ENCODE results near the gene GDF10. TPM values are rescaled to one million over a fixed set of nuclear protein-coding genes. Genes with fewer than 3 reads are reported as not detected.

The GDF10 gene
- total and polyA plus RNA-seq, 2 of the 13 experiments (the other 11 are each of a cell fraction or from before 2014, with no cell fraction given), result 0.03 TPM; not detected in 1

- POLR2A ChIA-PET, result no interaction called here
- no peaks in the 10 kb centered on the region for H3K9me3 ChIP-seq (ENCODE audit: low read length)
- no peak overlapping the region for H2AFZ ChIP-seq (ENCODE audit: low read length)
- DNase-seq (ENCODE audit: low spot score) (no peak), FAIRE-seq (no peak), ATAC-seq (no peak)
- H3K36me3 ChIP-seq (replicated peaks in 1 of 2; ENCODE audit: control insufficient read depth in 1 of 2, insufficient read depth in 2 of 2, low read length in 2 of 2), result no peaks in the 10 kb centered on the region
- peaks cover 3% of the 10 kb centered on the region; the same call in 1 of the 2 replicates for H3K4me1 ChIP-seq (ENCODE audit: insufficient read depth, low read length)
- H3K4me2 ChIP-seq (ENCODE audit: low read depth, low read length), result no peak overlapping the region
- no peaks in the 10 kb centered on the region for H3K79me2 ChIP-seq (ENCODE audit: insufficient read depth, low read length)
- H4K20me1 ChIP-seq (ENCODE audit: insufficient read depth, low read length), result no peaks in the 10 kb centered on the region
- 6% methylated on average over 3 of the region's 5 CpGs for WGBS (ENCODE audit: low lambda C conversion rate)
- CTCF ChIA-PET (ENCODE audit: low intra/inter-chr PET ratio, low total read pairs), result no interaction called here
- H3K4me3 ChIP-seq (replicated peaks in 1 of 3; ENCODE audit: insufficient read depth in 1 of 3, low read depth in 2 of 3, low read length in 3 of 3), result no peak overlapping the region
- H3K27ac ChIP-seq (ENCODE audit: extremely low read length, insufficient read depth, low read length), result no peak overlapping the region
- in situ Hi-C loops (cut with HindIII; ENCODE audit: extremely low pct_ligation_motif_present, low pct_unique_long_range_greater_than_20kb) (no loop called here), intact Hi-C loops (cut with micrococcal nuclease; ENCODE audit: unreplicated experiment) (no loop called here)
- peaks cover 0 to 3% of the 10 kb centered on the region in 2 experiments; a peak in 2 of 5 replicates for H3K27me3 ChIP-seq (ENCODE audit: control insufficient read depth in 1 of 2, insufficient read depth in 2 of 2, low read length in 2 of 2)
- no peak overlapping the region for H3K9ac ChIP-seq (ENCODE audit: insufficient read depth, low read depth, low read length)
- no TSS peak for BruUV-seq (replicated peaks)
- no peak for TF ChIP-seq ZNF460 (CRISPR knock-in tag; IDR thresholded peaks at IDR 0.05; ENCODE audit: borderline replicate concordance)
Observed at GRCh38 chr10:47259466-47259865, 40.5 kb upstream of the GDF10 start.

GRCh38 chr10:47260505-47261111, 39.4 kb upstream of the GDF10 start:
- POLR2A ChIA-PET, result no interaction called here
- ATAC-seq, result no peak
- 23% methylated on average over 8 of the region's 9 CpGs for WGBS (ENCODE audit: low lambda C conversion rate)

More at GRCh38 chr10:47260505-47261111, 39.4 kb upstream of the GDF10 start:
- peaks cover 12% of the 10 kb centered on the region; the same call in 1 of the 2 replicates for H3K4me1 ChIP-seq (ENCODE audit: insufficient read depth, low read length)
- FAIRE-seq (no peak), DNase-seq (ENCODE audit: low spot score) (no peak)
- no peaks in the 10 kb centered on the region for H3K36me3 ChIP-seq (replicated peaks in 1 of 2; ENCODE audit: control insufficient read depth in 1 of 2, insufficient read depth in 2 of 2, low read length in 2 of 2)
- no peak overlapping the region for H3K9ac ChIP-seq (ENCODE audit: insufficient read depth, low read depth, low read length)
- H3K27me3 ChIP-seq (ENCODE audit: control insufficient read depth in 1 of 2, insufficient read depth in 2 of 2, low read length in 2 of 2), result peaks cover 0 to 3% of the 10 kb centered on the region in 2 experiments; a peak in 1 of 5 replicates
- TF ChIP-seq ZNF362 (CRISPR knock-in tag; IDR thresholded peaks at IDR 0.05; ENCODE audit: borderline replicate concordance), result no peak
- 0 out of 4 replicates have a peak, but pooled peaks of 1 of the 2 experiments have one; percentile 3 for TF ChIP-seq MAFK (conservative IDR thresholded peaks at IDR 0.05 in 1 of 2, IDR thresholded peaks at IDR 0.05 in 1 of 2; ENCODE audit: low read length in 2 of 2)
- H4K20me1 ChIP-seq (ENCODE audit: insufficient read depth, low read length), result no peaks in the 10 kb centered on the region
- no peaks in the 10 kb centered on the region for H3K9me3 ChIP-seq (ENCODE audit: low read length)
- no peak overlapping the region for H3K4me2 ChIP-seq (ENCODE audit: low read depth, low read length)
- no TSS peak for BruUV-seq (replicated peaks)
- no peaks in the 10 kb centered on the region for H3K79me2 ChIP-seq (ENCODE audit: insufficient read depth, low read length)
- CTCF ChIA-PET (ENCODE audit: low intra/inter-chr PET ratio, low total read pairs), result no interaction called here
- H2AFZ ChIP-seq (ENCODE audit: low read length), result no peak overlapping the region
- H3K4me3 ChIP-seq (replicated peaks in 1 of 3; ENCODE audit: insufficient read depth in 1 of 3, low read depth in 2 of 3, low read length in 3 of 3), result no peak overlapping the region
- no peak overlapping the region for H3K27ac ChIP-seq (ENCODE audit: extremely low read length, insufficient read depth, low read length)
- intact Hi-C loops (cut with micrococcal nuclease; ENCODE audit: unreplicated experiment) (no loop called here), in situ Hi-C loops (cut with HindIII; ENCODE audit: extremely low pct_ligation_motif_present, low pct_unique_long_range_greater_than_20kb) (no loop called here)

All from HepG2 (cell line).